HepG2 (cell line): ENCODE data around the gene KCNIP3. TPM values are rescaled to one million over a fixed set of nuclear protein-coding genes. Genes with fewer than 3 reads are reported as not detected.

ENCODE experiments used
- CREB1 ChIP-seq, 2 experiments: fragments of 450-650 bp in 1 of 2; IDR thresholded peaks; 2 replicates each; pipeline ENCODE4 v1.6.1; 2016 to 2017; ENCODE audit warnings: control low read depth in 1 of 2, mild to moderate bottlenecking in 1 of 2, missing compliant biosample characterization in 1 of 2, missing genetic modification characterization in 1 of 2
- ETV5 ChIP-seq: IDR thresholded peaks from 2 replicates; pipeline ENCODE4 v1.6.1; 2018; ENCODE audit warnings: missing biosample characterization, missing genetic modification reagents, inconsistent platforms, borderline replicate concordance
- ISX ChIP-seq: sonication (generic); formaldehyde crosslinking; conservative IDR thresholded peaks from 2 replicates; pipeline ENCODE4 v1.5.0; 2020; ENCODE audit warnings: missing genetic modification reagents
- MXD4 ChIP-seq: IDR thresholded peaks from 2 replicates; pipeline ENCODE4 v1.6.1; 2016; ENCODE audit warnings: mild to moderate bottlenecking, missing biosample characterization, missing genetic modification reagents
- NONO ChIP-seq, 2 experiments: fragments of 450-650 bp in 1 of 2; sonication (generic) in 1 of 2; formaldehyde crosslinking in 1 of 2; IDR thresholded peaks in 1 of 2; conservative IDR thresholded peaks in 1 of 2; 2 replicates each; pipeline versions ENCODE4 v1.6.1 to v1.8.0; 2017 to 2022; ENCODE audit warnings: mild to moderate bottlenecking in 1 of 2, missing genetic modification reagents in 1 of 2, moderate library complexity in 1 of 2
- PHF5A ChIP-seq: IDR thresholded peaks from one replicate; pipeline ENCODE4 v1.6.1; 2018; ENCODE audit warnings: low read depth, missing genetic modification reagents; ENCODE audit not compliant: unreplicated experiment
- RFX1 ChIP-seq: fragments of 450-650 bp; IDR thresholded peaks from 2 replicates; pipeline ENCODE4 v1.6.1; 2017
- SALL2 ChIP-seq: sonication (generic); formaldehyde crosslinking; IDR thresholded peaks from 2 replicates; pipeline ENCODE4 v1.8.1; 2023; ENCODE audit warnings: mild to moderate bottlenecking, missing genetic modification reagents, inconsistent platforms
- SKI ChIP-seq: fragments of 450-650 bp; IDR thresholded peaks from one replicate; pipeline ENCODE4 v1.6.1; 2018; ENCODE audit warnings: mild to moderate bottlenecking; ENCODE audit not compliant: partially characterized antibody
- SNAI1 ChIP-seq: sonication (generic); formaldehyde crosslinking; IDR thresholded peaks from 2 replicates; pipeline ENCODE4 v1.5.0; 2020; ENCODE audit warnings: mild to moderate bottlenecking, missing genetic modification reagents, borderline replicate concordance
- ZBTB42 ChIP-seq: sonication (generic); formaldehyde crosslinking; IDR thresholded peaks from 2 replicates; pipeline ENCODE4 v1.5.0; 2020; ENCODE audit warnings: mild to moderate bottlenecking, missing genetic modification reagents
- ZMAT3 ChIP-seq: sonication (generic); formaldehyde crosslinking; conservative IDR thresholded peaks from 2 replicates; pipeline ENCODE4 v1.7.0; 2021; ENCODE audit warnings: missing genetic modification reagents
- ZNF18 ChIP-seq: sonication (generic); formaldehyde crosslinking; IDR thresholded peaks from 2 replicates; pipeline ENCODE4 v1.8.0; 2022; ENCODE audit warnings: mild to moderate bottlenecking, missing genetic modification reagents; ENCODE audit not compliant: insufficient replicate concordance
- ZNF205 ChIP-seq: IDR thresholded peaks from 2 replicates; pipeline ENCODE4 v1.6.1; 2018; ENCODE audit warnings: missing biosample characterization, missing genetic modification reagents
- ZNF354B ChIP-seq: sonication (generic); formaldehyde crosslinking; IDR thresholded peaks from 2 replicates; pipeline ENCODE4 v1.8.0; 2022; ENCODE audit warnings: mild to moderate bottlenecking, missing genetic modification reagents
- ZNF607 ChIP-seq: sonication (generic); formaldehyde crosslinking; IDR thresholded peaks from 2 replicates; pipeline ENCODE4 v1.5.1; 2020; ENCODE audit warnings: missing genetic modification reagents, mild to moderate bottlenecking, borderline replicate concordance
- ZNF629 ChIP-seq: sonication (generic); formaldehyde crosslinking; conservative IDR thresholded peaks from 2 replicates; pipeline ENCODE4 v1.5.0; 2020; ENCODE audit warnings: missing genetic modification reagents
- polyA plus RNA-seq, 8 experiments: library from polyadenylated mRNA; depleted of rRNA in 3 of 8; stranded (reverse) in 7 of 8; unstranded in 1 of 8; fragments of >200 nt; fragmentation: Illumina TruSeq in 4 of 8; extraction: Trizol in 4 of 8; gene quantifications; 2 replicates each; pipeline versions ENCODE4 v1.2.1 to v1.2.3, GENCODE V29; 2011 to 2016; ENCODE audit warnings: low read depth in 4 of 8, missing spikeins in 1 of 8, mixed read lengths in 1 of 8; ENCODE audit not compliant: insufficient read depth in 1 of 8
- total RNA-seq, 5 experiments: library from RNA; depleted of rRNA; stranded (reverse); fragments of >200 nt; fragmentation: Illumina TruSeq; extraction: Trizol; gene quantifications; 2 replicates each; pipeline ENCODE4 v1.2.3, GENCODE V29; 2016; ENCODE audit warnings: low read depth in 1 of 5
- TF ChIP-seq, protein P1 (sequence below): sonication (generic); formaldehyde crosslinking; IDR thresholded peaks from 2 replicates; pipeline ENCODE4 v1.4.0; 2020; ENCODE audit warnings: missing genetic modification reagents
- TF ChIP-seq, protein P2 (sequence below): sonication (generic); formaldehyde crosslinking; IDR thresholded peaks from 2 replicates; pipeline ENCODE4 v1.4.0; 2020; ENCODE audit warnings: mild to moderate bottlenecking, missing genetic modification reagents
- TF ChIP-seq, protein P3 (sequence below): sonication (generic); formaldehyde crosslinking; IDR thresholded peaks from 2 replicates; pipeline ENCODE4 v1.8.0; 2022; ENCODE audit warnings: missing genetic modification reagents, mild to moderate bottlenecking, inconsistent platforms, borderline replicate concordance
- TF ChIP-seq, protein P4 (sequence below): sonication (generic); formaldehyde crosslinking; IDR thresholded peaks from 2 replicates; pipeline ENCODE4 v1.5.0; 2020; ENCODE audit warnings: mild to moderate bottlenecking, missing genetic modification reagents
- TF ChIP-seq, protein P5 (sequence below): sonication (generic); formaldehyde crosslinking; IDR thresholded peaks from 2 replicates; pipeline ENCODE4 v1.5.0; 2020; ENCODE audit warnings: missing genetic modification reagents

KCNIP3 gene
- total and polyA plus RNA-seq, 2 of the 13 experiments (the other 11 are each of a cell fraction or from before 2014, with no cell fraction given) = not detected

DNA sequence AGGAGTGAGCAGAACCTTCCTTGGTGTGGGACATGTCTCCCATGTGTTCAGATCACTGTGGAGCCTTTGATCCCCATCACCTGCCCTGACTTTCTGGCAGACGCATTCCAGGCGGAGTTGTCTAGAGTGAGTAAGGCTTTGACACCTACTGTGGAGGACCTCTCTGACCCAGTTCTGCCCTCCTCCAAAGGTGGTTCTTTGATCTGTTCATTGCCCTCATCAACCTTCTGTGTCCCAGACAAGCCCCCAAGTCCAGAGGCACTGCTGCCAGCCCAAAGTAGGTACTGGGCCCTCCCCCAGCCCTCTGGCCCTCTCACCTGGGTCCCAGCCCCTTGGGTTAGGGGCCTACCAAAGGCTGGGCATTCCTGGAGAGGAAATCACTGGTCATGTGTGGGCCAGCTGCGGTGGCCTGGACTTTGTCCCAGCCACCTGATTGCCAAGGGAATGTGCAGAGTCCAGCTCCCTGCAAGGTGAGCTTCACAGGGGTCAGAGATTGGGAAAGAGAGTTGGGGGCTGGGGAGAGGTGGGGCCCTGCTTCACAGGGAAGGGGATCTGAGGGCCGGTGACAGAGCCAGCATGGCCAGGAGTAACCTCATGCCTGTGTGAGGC, 93.2 kb downstream of the KCNIP3 start (continued):
- no peak for TF ChIP-seq ZNF205 (CRISPR knock-in tag)
- TF ChIP-seq SNAI1 (CRISPR knock-in tag) = no peak
- TF ChIP-seq ZMAT3 (CRISPR knock-in tag) = 0 out of 2 replicates have a peak, but pooled peaks have one; percentile 61
- no peak for TF ChIP-seq ZNF18
- TF ChIP-seq PHF5A (CRISPR knock-in tag) = peak; percentile 34
- peak; percentile 64; the same call in 1 of the 2 replicates for TF ChIP-seq ZNF354B
- no peak for TF ChIP-seq ZBTB42 (CRISPR knock-in tag)
- TF ChIP-seq, protein P1, sequence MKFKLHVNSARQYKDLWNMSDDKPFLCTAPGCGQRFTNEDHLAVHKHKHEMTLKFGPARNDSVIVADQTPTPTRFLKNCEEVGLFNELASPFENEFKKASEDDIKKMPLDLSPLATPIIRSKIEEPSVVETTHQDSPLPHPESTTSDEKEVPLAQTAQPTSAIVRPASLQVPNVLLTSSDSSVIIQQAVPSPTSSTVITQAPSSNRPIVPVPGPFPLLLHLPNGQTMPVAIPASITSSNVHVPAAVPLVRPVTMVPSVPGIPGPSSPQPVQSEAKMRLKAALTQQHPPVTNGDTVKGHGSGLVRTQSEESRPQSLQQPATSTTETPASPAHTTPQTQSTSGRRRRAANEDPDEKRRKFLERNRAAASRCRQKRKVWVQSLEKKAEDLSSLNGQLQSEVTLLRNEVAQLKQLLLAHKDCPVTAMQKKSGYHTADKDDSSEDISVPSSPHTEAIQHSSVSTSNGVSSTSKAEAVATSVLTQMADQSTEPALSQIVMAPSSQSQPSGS (CRISPR knock-in tag) = peak; percentile 67
- no peak for TF ChIP-seq NONO (IDR thresholded peaks at IDR 0.05)
- peak; percentile 83 for TF ChIP-seq NONO (CRISPR knock-in tag; conservative IDR thresholded peaks at IDR 0.05)
- no peak for TF ChIP-seq ISX (CRISPR knock-in tag)
- TF ChIP-seq, protein P2, sequence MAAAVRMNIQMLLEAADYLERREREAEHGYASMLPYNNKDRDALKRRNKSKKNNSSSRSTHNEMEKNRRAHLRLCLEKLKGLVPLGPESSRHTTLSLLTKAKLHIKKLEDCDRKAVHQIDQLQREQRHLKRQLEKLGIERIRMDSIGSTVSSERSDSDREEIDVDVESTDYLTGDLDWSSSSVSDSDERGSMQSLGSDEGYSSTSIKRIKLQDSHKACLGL (CRISPR knock-in tag) = peak; percentile 57; the same call in 1 of the 2 replicates
- TF ChIP-seq CREB1 (IDR thresholded peaks at IDR 0.05) = no peak
- peak; percentile 61; the same call in 1 of the 2 replicates for TF ChIP-seq CREB1 (CRISPR knock-in tag; IDR thresholded peaks at IDR 0.05)
- TF ChIP-seq, protein P3, sequence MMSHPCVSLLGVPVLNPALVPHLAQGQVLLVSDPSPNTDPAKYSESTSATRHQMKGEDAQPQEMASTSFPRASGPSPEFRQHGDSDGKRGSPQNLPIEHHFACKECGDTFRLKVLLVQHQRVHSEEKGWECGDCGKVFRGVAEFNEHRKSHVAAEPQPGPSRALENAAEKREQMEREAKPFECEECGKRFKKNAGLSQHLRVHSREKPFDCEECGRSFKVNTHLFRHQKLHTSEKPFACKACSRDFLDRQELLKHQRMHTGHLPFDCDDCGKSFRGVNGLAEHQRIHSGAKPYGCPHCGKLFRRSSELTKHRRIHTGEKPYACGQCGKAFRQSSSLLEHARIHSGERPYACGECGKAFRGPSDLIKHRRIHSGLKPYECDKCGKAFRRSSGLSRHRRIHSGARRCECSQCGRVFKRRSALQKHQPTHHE = no peak
- no peak for TF ChIP-seq RFX1
- TF ChIP-seq ZNF607 (CRISPR knock-in tag) = no peak
- TF ChIP-seq SKI = peak; percentile 67
- TF ChIP-seq ZNF629 (CRISPR knock-in tag) = peak; percentile 31; the same call in 1 of the 2 replicates
- no peak; the same call in 1 of the 2 replicates for TF ChIP-seq ETV5 (CRISPR knock-in tag)
- no peak; the same call in 1 of the 2 replicates for TF ChIP-seq SALL2
- TF ChIP-seq, protein P4, sequence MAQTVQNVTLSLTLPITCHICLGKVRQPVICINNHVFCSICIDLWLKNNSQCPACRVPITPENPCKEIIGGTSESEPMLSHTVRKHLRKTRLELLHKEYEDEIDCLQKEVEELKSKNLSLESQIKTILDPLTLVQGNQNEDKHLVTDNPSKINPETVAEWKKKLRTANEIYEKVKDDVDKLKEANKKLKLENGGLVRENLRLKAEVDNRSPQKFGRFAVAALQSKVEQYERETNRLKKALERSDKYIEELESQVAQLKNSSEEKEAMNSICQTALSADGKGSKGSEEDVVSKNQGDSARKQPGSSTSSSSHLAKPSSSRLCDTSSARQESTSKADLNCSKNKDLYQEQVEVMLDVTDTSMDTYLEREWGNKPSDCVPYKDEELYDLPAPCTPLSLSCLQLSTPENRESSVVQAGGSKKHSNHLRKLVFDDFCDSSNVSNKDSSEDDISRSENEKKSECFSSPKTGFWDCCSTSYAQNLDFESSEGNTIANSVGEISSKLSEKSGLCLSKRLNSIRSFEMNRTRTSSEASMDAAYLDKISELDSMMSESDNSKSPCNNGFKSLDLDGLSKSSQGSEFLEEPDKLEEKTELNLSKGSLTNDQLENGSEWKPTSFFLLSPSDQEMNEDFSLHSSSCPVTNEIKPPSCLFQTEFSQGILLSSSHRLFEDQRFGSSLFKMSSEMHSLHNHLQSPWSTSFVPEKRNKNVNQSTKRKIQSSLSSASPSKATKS (CRISPR knock-in tag) = no peak
- 0 out of 2 replicates have a peak, but pooled peaks have one; percentile 54 for TF ChIP-seq MXD4 (CRISPR knock-in tag)
- TF ChIP-seq, protein P5, sequence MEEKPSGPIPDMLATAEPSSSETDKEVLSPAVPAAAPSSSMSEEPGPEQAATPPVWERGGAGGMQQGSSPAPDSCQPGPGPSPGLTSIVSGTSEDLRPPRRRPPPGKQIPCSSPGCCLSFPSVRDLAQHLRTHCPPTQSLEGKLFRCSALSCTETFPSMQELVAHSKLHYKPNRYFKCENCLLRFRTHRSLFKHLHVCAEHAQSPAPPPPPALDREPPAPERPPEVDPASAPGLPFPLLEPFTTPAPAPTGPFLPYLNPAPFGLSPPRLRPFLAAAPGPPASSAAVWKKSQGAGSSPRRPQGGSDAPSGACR (CRISPR knock-in tag) = 0 out of 2 replicates have a peak, but pooled peaks have one; percentile 58
